ENCODE data around the gene CMSS1. TPM values are rescaled to one million over a fixed set of nuclear protein-coding genes. Genes with fewer than 3 reads are reported as not detected.

The CMSS1 gene
- total and polyA plus RNA-seq, 11 donors = 13.5 to 48.4 (median 34.8) TPM

DNA sequence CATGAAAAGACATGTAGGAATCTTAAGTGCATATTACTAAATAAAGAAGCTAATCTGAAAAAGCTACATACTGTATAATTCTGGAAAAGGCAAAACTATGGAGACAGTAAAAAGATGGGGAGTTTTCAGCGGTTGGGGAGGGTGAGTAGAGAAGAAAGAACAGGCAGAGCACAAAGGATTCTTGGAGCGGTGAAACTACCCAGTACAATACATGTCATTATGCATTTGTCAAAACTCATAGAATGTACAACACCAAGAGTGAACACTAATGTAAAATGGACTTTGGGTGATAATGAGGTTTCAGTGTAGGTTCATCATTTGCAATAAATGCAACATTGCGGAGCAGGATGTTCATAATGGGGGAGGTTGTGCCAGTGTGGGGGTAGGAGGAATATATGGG lies 45.5 kb upstream of the CMSS1 start:
- Histone ChIP-seq H3K9me3 (no peaks in the 10 kb centered on the region), H3K27me3 (no peaks in the 10 kb centered on the region), H3K27ac (no peak overlapping the region), H3K36me3 (no peaks in the 10 kb centered on the region), H3K4me1 (peaks cover 0 to 10% (median 0%) of the 10 kb centered on the region in 12 donors), H3K4me3 (no peak overlapping the region)
- 94 to 99% (median 96%) methylated on average over 3 of the region's 3 CpGs for WGBS, 4 donors
- ATAC-seq = no peak
- intact Hi-C loops (cut with DNase I) = no loop called here
- DNase-seq = no peak
- TF ChIP-seq POLR2A (IDR thresholded peaks at IDR 0.05) = no peak
- TF ChIP-seq, protein P1, sequence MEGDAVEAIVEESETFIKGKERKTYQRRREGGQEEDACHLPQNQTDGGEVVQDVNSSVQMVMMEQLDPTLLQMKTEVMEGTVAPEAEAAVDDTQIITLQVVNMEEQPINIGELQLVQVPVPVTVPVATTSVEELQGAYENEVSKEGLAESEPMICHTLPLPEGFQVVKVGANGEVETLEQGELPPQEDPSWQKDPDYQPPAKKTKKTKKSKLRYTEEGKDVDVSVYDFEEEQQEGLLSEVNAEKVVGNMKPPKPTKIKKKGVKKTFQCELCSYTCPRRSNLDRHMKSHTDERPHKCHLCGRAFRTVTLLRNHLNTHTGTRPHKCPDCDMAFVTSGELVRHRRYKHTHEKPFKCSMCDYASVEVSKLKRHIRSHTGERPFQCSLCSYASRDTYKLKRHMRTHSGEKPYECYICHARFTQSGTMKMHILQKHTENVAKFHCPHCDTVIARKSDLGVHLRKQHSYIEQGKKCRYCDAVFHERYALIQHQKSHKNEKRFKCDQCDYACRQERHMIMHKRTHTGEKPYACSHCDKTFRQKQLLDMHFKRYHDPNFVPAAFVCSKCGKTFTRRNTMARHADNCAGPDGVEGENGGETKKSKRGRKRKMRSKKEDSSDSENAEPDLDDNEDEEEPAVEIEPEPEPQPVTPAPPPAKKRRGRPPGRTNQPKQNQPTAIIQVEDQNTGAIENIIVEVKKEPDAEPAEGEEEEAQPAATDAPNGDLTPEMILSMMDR (IDR thresholded peaks at IDR 0.05) = no peak

DNA sequence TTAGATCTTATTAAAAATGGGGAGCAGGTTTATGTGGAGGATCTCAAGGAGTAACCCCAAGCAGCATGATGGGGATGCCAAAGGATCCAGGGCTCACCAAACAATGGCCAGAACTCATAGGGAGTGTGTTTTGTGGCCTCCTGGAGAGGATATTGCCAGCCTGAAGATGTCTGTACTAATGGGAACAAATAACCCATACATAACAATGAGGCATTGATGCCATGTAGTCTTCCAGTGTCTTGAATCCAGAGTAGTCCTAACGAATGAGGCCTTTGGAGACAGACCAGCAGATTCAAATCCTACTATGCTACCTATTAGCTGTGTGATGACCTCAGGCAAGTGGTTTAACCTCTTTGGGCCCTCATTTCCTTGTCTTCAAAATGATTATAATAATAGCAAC lies 45.0 kb upstream of the CMSS1 start:
- intact Hi-C loops (cut with DNase I) = no loop called here
- 75 to 92% (median 86%) methylated on average over 1 of the region's 1 CpG for WGBS, 4 donors
- Histone ChIP-seq H3K36me3 (no peaks in the 10 kb centered on the region), H3K27me3 (no peaks in the 10 kb centered on the region), H3K9me3 (no peaks in the 10 kb centered on the region), H3K27ac (no peak overlapping the region), H3K4me1 (peaks cover 0 to 10% (median 0%) of the 10 kb centered on the region in 12 donors), H3K4me3 (no peak overlapping the region)
- ATAC-seq = no peak
- DNase-seq = no peak
- TF ChIP-seq, protein P1 (IDR thresholded peaks at IDR 0.05) = no peak
- no peak for TF ChIP-seq POLR2A (IDR thresholded peaks at IDR 0.05)

DNA sequence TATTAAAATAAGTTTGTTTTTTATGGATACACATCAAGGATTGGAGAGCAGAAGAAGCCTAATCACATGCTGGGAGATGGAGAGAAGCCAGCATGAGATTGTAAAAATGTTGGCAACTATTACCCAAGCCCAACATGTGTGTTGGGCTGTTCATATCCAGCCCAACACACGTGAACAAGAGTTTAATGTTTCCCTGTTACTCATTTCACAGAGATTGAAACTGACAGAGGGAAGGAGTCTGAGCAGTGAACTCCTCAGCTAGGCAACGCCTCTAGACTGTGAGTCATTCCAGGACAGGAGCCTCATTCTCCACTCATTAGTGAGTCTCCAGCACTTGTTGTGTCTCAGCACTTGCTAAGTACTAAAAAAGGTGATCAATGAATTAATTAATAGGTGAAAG lies 43.2 kb upstream of the CMSS1 start:
- WGBS, 4 donors = 52 to 65% (median 61%) methylated on average over 2 of the region's 2 CpGs
- DNase-seq (no peak), ATAC-seq (peak in 2 of 4 donors; percentile 65 to 81)
- H3K27me3 ChIP-seq = no peaks in the 10 kb centered on the region
- H3K9me3 ChIP-seq = no peaks in the 10 kb centered on the region
- intact Hi-C loops (cut with DNase I) = no loop called here
- H3K4me3 ChIP-seq = no peak overlapping the region
- peaks cover 0 to 8% (median 0%) of the 10 kb centered on the region in 12 donors for H3K4me1 ChIP-seq
- TF ChIP-seq POLR2A (IDR thresholded peaks at IDR 0.05) = no peak
- TF ChIP-seq, protein P1 (IDR thresholded peaks at IDR 0.05) = no peak
- no peak overlapping the region for H3K27ac ChIP-seq
- H3K36me3 ChIP-seq = no peaks in the 10 kb centered on the region

DNA sequence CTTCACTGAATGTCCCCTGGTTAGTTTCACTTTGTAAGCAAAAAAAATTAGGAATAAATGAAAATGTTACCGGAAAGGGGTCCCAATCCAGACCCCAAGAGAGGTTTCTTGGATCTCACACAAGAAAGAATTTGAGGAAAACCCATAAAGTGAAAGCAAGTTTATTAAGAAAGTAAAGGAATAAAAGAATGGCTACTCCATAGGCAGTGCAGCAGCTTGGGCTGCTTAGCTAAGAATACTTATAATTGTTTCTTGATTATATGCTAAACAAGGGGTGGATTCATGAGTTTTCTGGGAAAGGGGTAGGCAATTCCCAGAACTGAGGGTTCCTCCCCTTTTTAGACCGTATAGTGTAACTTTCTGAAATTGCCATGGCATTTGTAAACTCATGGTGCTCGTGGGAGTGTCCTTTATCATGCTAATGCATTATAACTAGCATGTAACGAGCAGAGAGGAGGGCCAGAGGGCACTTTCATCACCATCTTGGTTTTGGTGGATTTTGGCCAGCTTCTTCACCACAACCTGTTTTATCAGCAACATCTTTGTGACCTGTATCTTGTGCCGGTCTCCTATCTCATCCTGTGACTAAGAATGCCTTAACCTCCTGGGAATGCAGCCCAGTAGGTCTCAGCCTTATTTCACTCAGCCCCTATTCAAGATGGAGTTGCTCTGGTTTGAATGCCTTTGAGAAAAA lies 41.0 kb upstream of the CMSS1 start:
- no peak for DNase-seq
- H3K27ac ChIP-seq = no peak overlapping the region
- WGBS, 4 donors = 57 to 68% (median 67%) methylated on average over 5 of the region's 5 CpGs
- peaks cover 0 to 8% (median 0%) of the 10 kb centered on the region in 12 donors for H3K4me1 ChIP-seq
- H3K9me3 ChIP-seq = no peaks in the 10 kb centered on the region
- no peak overlapping the region for H3K4me3 ChIP-seq
- intact Hi-C loops (cut with DNase I) = no loop called here
- TF ChIP-seq, protein P1 (IDR thresholded peaks at IDR 0.05) = no peak
- TF ChIP-seq POLR2A (IDR thresholded peaks at IDR 0.05) = no peak
- no peaks in the 10 kb centered on the region for H3K27me3 ChIP-seq
- ATAC-seq = no peak
- H3K36me3 ChIP-seq = no peaks in the 10 kb centered on the region

Measured in heart left ventricle (tissue), 16 donors.